Stimulated activated CD4-positive, alpha-beta T cell treated with anti-CD3 and anti-CD28 coated beads, Interleukin-15, amount 100 ng/mL, for 1 hour (primary cell): ENCODE measurements around the gene STYXL1.

Source experiments
- DNase-seq, 2 donors: peaks; one replicate each; pipeline ENCODE4 v3.0.0-alpha.2; 2020; ENCODE audit warnings: low read depth in 1 of 2, low spot score in 1 of 2

Gene STYXL1

GRCh38 chr7:75960372-75960771 is 87.4 kb downstream of the STYXL1 start:
- no peak for DNase-seq

DNA sequence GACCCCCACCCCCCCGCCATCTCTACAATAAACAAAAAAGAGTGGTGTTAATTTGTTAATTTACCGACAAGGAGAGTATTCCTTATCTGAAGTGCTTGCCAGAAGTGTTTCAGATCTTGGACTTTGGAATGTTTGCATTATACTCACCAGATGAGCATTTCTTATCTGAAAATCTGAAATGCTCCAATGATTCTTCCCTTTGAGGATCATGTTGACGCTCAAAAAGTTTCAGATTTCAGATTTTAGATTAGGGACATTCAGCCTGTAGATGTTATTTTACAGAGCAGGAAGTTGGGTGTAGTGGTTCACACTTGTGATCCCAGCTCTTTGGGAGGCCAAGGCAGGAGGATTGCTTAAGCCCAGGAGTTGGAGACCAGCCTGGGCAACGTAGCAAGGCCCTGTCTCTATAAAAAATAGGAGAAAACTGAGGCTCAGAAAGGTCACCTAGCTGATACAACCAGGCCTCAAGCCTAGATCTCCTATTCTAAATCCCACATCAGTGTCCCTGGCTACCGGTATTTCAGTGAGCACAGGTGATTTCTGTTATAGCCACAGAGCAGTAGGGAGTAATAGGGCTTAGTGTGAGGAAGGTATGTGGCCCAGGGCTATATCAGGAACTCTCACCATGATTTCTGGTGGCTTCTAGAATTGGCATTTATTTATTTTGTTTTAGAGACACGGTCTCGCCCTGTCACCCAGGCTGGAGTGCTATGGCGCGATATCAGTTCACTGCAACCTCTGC is 88.8 kb downstream of the STYXL1 start:
- no peak for DNase-seq

GRCh38 chr7:75957021-75957736 is 90.6 kb downstream of the STYXL1 start:
- no peak for DNase-seq

- no peak for DNase-seq
Observed at GRCh38 chr7:75955331-75955955, 92.4 kb downstream of the STYXL1 start.

DNA sequence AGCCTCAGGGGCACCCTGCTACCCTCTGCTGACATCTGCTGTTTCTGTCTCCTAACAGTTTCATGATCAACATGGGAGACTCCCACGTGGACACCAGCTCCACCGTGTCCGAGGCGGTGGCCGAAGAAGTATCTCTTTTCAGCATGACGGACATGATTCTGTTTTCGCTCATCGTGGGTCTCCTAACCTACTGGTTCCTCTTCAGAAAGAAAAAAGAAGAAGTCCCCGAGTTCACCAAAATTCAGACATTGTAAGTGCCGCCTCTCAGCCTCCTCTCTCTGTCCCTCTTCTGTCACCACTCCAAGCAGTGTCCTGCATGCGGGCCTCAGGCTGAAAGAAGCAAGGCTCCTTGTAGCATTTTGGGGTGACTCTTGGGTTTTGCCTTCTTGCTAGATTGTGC is 93.9 kb downstream of the STYXL1 start:
- no peak for DNase-seq

- no peak for DNase-seq
Observed at GRCh38 chr7:75953431-75953830, 94.4 kb downstream of the STYXL1 start.

GRCh38 chr7:75951506-75951905 is 96.3 kb downstream of the STYXL1 start:
- DNase-seq = no peak

DNA sequence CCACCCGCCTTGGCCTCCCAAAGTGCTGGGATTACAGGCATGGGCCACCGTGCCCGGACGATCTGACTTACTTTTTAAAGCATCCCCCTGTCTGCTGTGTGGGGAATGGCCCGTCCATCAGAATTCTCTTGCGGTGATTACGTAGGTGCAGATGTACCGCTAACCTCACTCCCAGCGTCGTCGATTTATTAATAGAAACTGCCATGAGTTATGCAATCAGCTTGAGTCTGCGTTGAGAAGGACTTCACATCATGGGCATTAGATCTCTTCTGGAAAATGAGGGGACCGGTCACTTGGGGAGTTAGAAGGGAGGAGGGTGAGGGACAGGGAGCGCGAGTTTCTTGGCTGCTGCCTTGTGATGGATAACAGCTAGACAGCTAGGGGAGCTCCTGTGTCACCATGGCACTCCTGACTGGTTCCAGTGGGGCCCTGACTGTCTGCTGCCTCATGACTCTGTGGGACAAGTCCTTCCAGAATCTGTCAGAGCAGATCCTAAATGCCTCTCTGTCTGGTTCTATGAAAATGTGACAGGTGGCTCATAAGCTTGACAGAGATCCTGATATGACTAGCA is 97.6 kb downstream of the STYXL1 start:
- DNase-seq = no peak

GRCh38 chr7:75948179-75948578 is 99.6 kb downstream of the STYXL1 start:
- DNase-seq = no peak
